ENCODE results near the gene LRRC32. TPM values are rescaled to one million over a fixed set of nuclear protein-coding genes. Genes with fewer than 3 reads are reported as not detected.

The LRRC32 gene
- total RNA-seq, 4 donors from 2014 or later, result 19.1 to 87.5 (median 45.3) TPM

GRCh38 chr11:76626921-76627401 lies 43.6 kb downstream of the LRRC32 start:
- WGBS, result 78% methylated on average over 5 of the region's 6 CpGs
- intact Hi-C loops (cut with DNase I), result no loop called here
- no peak for DNase-seq (ENCODE audit: extremely low spot score)

GRCh38 chr11:76626266-76626665 lies 44.3 kb downstream of the LRRC32 start:
- 90% methylated on average over 3 of the region's 3 CpGs for WGBS
- peaks cover 17 to 38% (median 22%) of the 10 kb centered on the region in 4 donors for H3K4me1 ChIP-seq
- no peak for DNase-seq (ENCODE audit: extremely low spot score)

More at GRCh38 chr11:76626921-76627401, 43.6 kb downstream of the LRRC32 start:
- peaks cover 20 to 31% (median 25%) of the 10 kb centered on the region in 4 donors for H3K4me1 ChIP-seq
- no peak overlapping the region for H3K4me3 ChIP-seq
- peaks cover 0 to 11% (median 11%) of the 10 kb centered on the region in 4 donors for H3K9me3 ChIP-seq
- no peaks in the 10 kb centered on the region for H3K27me3 ChIP-seq
- H3K27ac ChIP-seq (replicated peaks in 1 of 4), result no peak overlapping the region
- TF ChIP-seq POLR2AphosphoS5 (IDR thresholded peaks at IDR 0.05) (no peak), POLR2A (IDR thresholded peaks at IDR 0.05; ENCODE audit: low read depth) (no peak), EP300 (IDR thresholded peaks at IDR 0.05) (no peak), CTCF (IDR thresholded peaks at IDR 0.05) (no peak)
- no peaks in the 10 kb centered on the region for H3K36me3 ChIP-seq

GRCh38 chr11:76625472-76626186 lies 44.9 kb downstream of the LRRC32 start:
- no peak overlapping the region for H3K4me3 ChIP-seq
- TF ChIP-seq POLR2A (IDR thresholded peaks at IDR 0.05; ENCODE audit: low read depth) (no peak), EP300 (IDR thresholded peaks at IDR 0.05) (no peak), CTCF (IDR thresholded peaks at IDR 0.05) (no peak), POLR2AphosphoS5 (IDR thresholded peaks at IDR 0.05) (no peak)
- no peaks in the 10 kb centered on the region for H3K27me3 ChIP-seq
- intact Hi-C loops (cut with DNase I), result no loop called here
- H3K27ac ChIP-seq (replicated peaks in 1 of 4), result no peak overlapping the region
- H3K36me3 ChIP-seq, result no peaks in the 10 kb centered on the region
- WGBS, result 100% methylated on average over 1 of the region's 1 CpG
- no peak for DNase-seq (ENCODE audit: extremely low spot score)
- peaks cover 0 to 11% (median 11%) of the 10 kb centered on the region in 4 donors for H3K9me3 ChIP-seq
- peaks cover 12 to 37% (median 17%) of the 10 kb centered on the region in 4 donors for H3K4me1 ChIP-seq

More at GRCh38 chr11:76626266-76626665, 44.3 kb downstream of the LRRC32 start:
- Histone ChIP-seq H3K27me3 (no peaks in the 10 kb centered on the region), H3K27ac (replicated peaks in 1 of 4) (no peak overlapping the region), H3K9me3 (peaks cover 0 to 11% (median 11%) of the 10 kb centered on the region in 4 donors), H3K4me3 (no peak overlapping the region), H3K36me3 (no peaks in the 10 kb centered on the region)
- intact Hi-C loops (cut with DNase I), result no loop called here
- TF ChIP-seq POLR2AphosphoS5 (IDR thresholded peaks at IDR 0.05) (no peak), EP300 (IDR thresholded peaks at IDR 0.05) (no peak), CTCF (IDR thresholded peaks at IDR 0.05) (no peak), POLR2A (IDR thresholded peaks at IDR 0.05; ENCODE audit: low read depth) (no peak)

- DNase-seq (ENCODE audit: extremely low spot score), result no peak
- Histone ChIP-seq H3K4me1 (peaks cover 3 to 28% (median 9%) of the 10 kb centered on the region in 4 donors), H3K27ac (replicated peaks in 1 of 4) (no peak overlapping the region), H3K27me3 (no peaks in the 10 kb centered on the region), H3K36me3 (no peaks in the 10 kb centered on the region), H3K9me3 (peaks cover 0 to 11% (median 11%) of the 10 kb centered on the region in 4 donors), H3K4me3 (no peak overlapping the region)
- WGBS, result 94% methylated on average over 12 of the region's 15 CpGs
- intact Hi-C loops (cut with DNase I), result no loop called here
- no peak for TF ChIP-seq POLR2AphosphoS5 (IDR thresholded peaks at IDR 0.05)
- no peak for TF ChIP-seq EP300 (IDR thresholded peaks at IDR 0.05)
- TF ChIP-seq POLR2A (IDR thresholded peaks at IDR 0.05; ENCODE audit: low read depth), result no peak
- no peak for TF ChIP-seq CTCF (IDR thresholded peaks at IDR 0.05)
Measured at GRCh38 chr11:76624500-76625379, 45.8 kb downstream of the LRRC32 start.
